ENCODE results near the gene TMEM40.
A peak's percentile ranks its signal among the peaks of the same experiment; 100 is the strongest.
"Not testable (repeated sequence)": the region's sequence is repeated elsewhere in the genome, so short reads cannot be mapped to it uniquely, and the experiment has no call there.

The TMEM40 gene

GRCh38 chr3:12706504-12707253 is 52.4 kb downstream of the TMEM40 start:
- no peaks in the 10 kb centered on the region for H4K20me1 ChIP-seq (ENCODE audit: insufficient read depth, low read length)
- no peak overlapping the region for H3K4me3 ChIP-seq (ENCODE audit: low read length)
- no peak overlapping the region for H3K9ac ChIP-seq (ENCODE audit: low read length)
- H3K27ac ChIP-seq (ENCODE audit: low read length), result no peak overlapping the region
- peaks cover 43% of the 10 kb centered on the region for H3K27me3 ChIP-seq (ENCODE audit: low read depth, low read length)
- H3K4me2 ChIP-seq (ENCODE audit: low read length), result no peak overlapping the region
- TF ChIP-seq CTCF (IDR thresholded peaks at IDR 0.05; ENCODE audit: low read depth, low read length) (peak; percentile 95), EZH2phosphoT487 (IDR thresholded peaks at IDR 0.05; ENCODE audit: low read depth) (no peak)
- no peaks in the 10 kb centered on the region for H3K36me3 ChIP-seq (replicated peaks; ENCODE audit: low read depth, low read length)
- H3K4me1 ChIP-seq (ENCODE audit: low read length), result no peaks in the 10 kb centered on the region
- no peaks in the 10 kb centered on the region for H3K9me3 ChIP-seq (ENCODE audit: insufficient read depth, low read length)
- no peak overlapping the region for H2AFZ ChIP-seq (ENCODE audit: low read depth, low read length)
- no peaks in the 10 kb centered on the region for H3K79me2 ChIP-seq (ENCODE audit: low read length)

GRCh38 chr3:12705981-12706380 is 53.1 kb downstream of the TMEM40 start:
- Histone ChIP-seq H3K4me1 (ENCODE audit: low read length) (no peaks in the 10 kb centered on the region), H3K27me3 (ENCODE audit: low read depth, low read length) (peaks cover 43% of the 10 kb centered on the region), H3K9me3 (ENCODE audit: insufficient read depth, low read length) (no peaks in the 10 kb centered on the region), H3K4me2 (ENCODE audit: low read length) (no peak overlapping the region), H3K36me3 (replicated peaks; ENCODE audit: low read depth, low read length) (no peaks in the 10 kb centered on the region), H3K4me3 (ENCODE audit: low read length) (no peak overlapping the region), H4K20me1 (ENCODE audit: insufficient read depth, low read length) (no peaks in the 10 kb centered on the region), H2AFZ (ENCODE audit: low read depth, low read length) (no peak overlapping the region), H3K9ac (ENCODE audit: low read length) (no peak overlapping the region), H3K79me2 (ENCODE audit: low read length) (no peaks in the 10 kb centered on the region), H3K27ac (ENCODE audit: low read length) (no peak overlapping the region)
- no peak for TF ChIP-seq EZH2phosphoT487 (IDR thresholded peaks at IDR 0.05; ENCODE audit: low read depth)
- no peak for TF ChIP-seq CTCF (IDR thresholded peaks at IDR 0.05; ENCODE audit: low read depth, low read length)

GRCh38 chr3:12705374-12705926 is 53.6 kb downstream of the TMEM40 start:
- Histone ChIP-seq H3K4me2 (ENCODE audit: low read length) (no peak overlapping the region), H3K27ac (ENCODE audit: low read length) (no peak overlapping the region), H3K79me2 (ENCODE audit: low read length) (no peaks in the 10 kb centered on the region), H3K9ac (ENCODE audit: low read length) (no peak overlapping the region), H3K36me3 (replicated peaks; ENCODE audit: low read depth, low read length) (no peaks in the 10 kb centered on the region), H3K4me1 (ENCODE audit: low read length) (no peaks in the 10 kb centered on the region), H3K9me3 (ENCODE audit: insufficient read depth, low read length) (no peaks in the 10 kb centered on the region), H2AFZ (ENCODE audit: low read depth, low read length) (no peak overlapping the region), H3K4me3 (ENCODE audit: low read length) (no peak overlapping the region), H3K27me3 (ENCODE audit: low read depth, low read length) (peaks cover 40% of the 10 kb centered on the region), H4K20me1 (ENCODE audit: insufficient read depth, low read length) (no peaks in the 10 kb centered on the region)
- TF ChIP-seq CTCF (IDR thresholded peaks at IDR 0.05; ENCODE audit: low read depth, low read length) (no peak), EZH2phosphoT487 (IDR thresholded peaks at IDR 0.05; ENCODE audit: low read depth) (no peak)

DNA sequence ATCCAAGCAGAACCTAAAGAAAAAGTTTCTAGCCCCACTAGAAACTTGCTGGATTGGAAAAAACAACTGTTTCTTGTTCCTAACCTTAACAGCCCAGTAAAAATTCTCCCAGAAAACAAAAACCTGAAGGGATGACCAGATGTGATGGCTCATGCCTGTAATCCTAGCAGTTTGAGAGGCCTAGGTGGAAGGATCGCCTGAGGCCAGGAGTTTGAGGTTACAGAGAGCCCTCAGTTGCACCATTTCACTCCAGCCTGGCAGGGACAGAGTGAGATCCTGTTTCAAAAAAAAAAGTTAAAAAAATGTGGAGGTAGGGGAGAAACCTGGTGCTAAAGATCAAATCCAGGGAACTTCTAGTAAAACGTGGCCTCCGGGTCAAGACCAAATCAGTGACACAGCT is 56.6 kb downstream of the TMEM40 start:
- Histone ChIP-seq H3K4me2 (ENCODE audit: low read length) (no peak overlapping the region), H3K4me1 (ENCODE audit: low read length) (no peaks in the 10 kb centered on the region), H3K79me2 (ENCODE audit: low read length) (no peaks in the 10 kb centered on the region), H3K27me3 (ENCODE audit: low read depth, low read length) (peaks cover 14% of the 10 kb centered on the region), H3K9me3 (ENCODE audit: insufficient read depth, low read length) (no peaks in the 10 kb centered on the region), H3K27ac (ENCODE audit: low read length) (no peak overlapping the region), H2AFZ (ENCODE audit: low read depth, low read length) (no peak overlapping the region), H3K9ac (ENCODE audit: low read length) (no peak overlapping the region), H3K36me3 (replicated peaks; ENCODE audit: low read depth, low read length) (no peaks in the 10 kb centered on the region), H3K4me3 (ENCODE audit: low read length) (no peak overlapping the region), H4K20me1 (ENCODE audit: insufficient read depth, low read length) (no peaks in the 10 kb centered on the region)
- TF ChIP-seq CTCF (IDR thresholded peaks at IDR 0.05; ENCODE audit: low read depth, low read length), result no peak
- no peak for TF ChIP-seq EZH2phosphoT487 (IDR thresholded peaks at IDR 0.05; ENCODE audit: low read depth)

DNA sequence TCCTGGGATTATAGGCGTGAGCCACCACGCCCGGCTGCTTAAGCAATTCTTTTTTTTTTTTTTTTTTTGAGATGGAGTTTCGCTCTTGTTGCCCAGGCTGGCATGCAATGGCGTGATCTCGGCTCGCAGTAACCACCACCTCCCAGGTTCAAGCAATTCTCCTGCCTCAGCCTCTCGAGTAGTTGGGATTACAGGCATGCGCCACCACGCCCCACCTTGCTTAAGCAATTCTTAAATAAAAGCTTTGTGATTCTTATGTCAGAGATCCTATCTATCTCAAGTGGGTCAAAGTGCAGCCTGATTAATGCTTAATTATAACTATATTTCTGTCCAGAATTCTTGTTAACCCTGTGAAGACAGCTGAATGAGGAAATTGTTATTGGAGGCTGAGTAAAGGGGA is 57.5 kb downstream of the TMEM40 start:
- not testable (repeated sequence) for H3K9me3 ChIP-seq (ENCODE audit: insufficient read depth, low read length); H3K4me2 ChIP-seq (ENCODE audit: low read length); H3K79me2 ChIP-seq (ENCODE audit: low read length); H3K36me3 ChIP-seq (replicated peaks; ENCODE audit: low read depth, low read length); H3K27ac ChIP-seq (ENCODE audit: low read length); H3K27me3 ChIP-seq (ENCODE audit: low read depth, low read length); H3K4me1 ChIP-seq (ENCODE audit: low read length); H2AFZ ChIP-seq (ENCODE audit: low read depth, low read length); H3K9ac ChIP-seq (ENCODE audit: low read length); H3K4me3 ChIP-seq (ENCODE audit: low read length); H4K20me1 ChIP-seq (ENCODE audit: insufficient read depth, low read length)

All from OCI-LY3 (cell line).